Renal pelvis (tissue), 3 donors: ENCODE measurements around the gene MIXL1. TPM values are rescaled to one million over a fixed set of nuclear protein-coding genes. Genes with fewer than 3 reads are reported as not detected.

Experiments
- polyA plus RNA-seq, 3 donors: library from polyadenylated mRNA; unstranded; fragments of 120-200 nt; gene quantifications; one replicate each; pipeline ENCODE4 v1.2.1, GENCODE V29; 2013; ENCODE audit not compliant: insufficient read length in 3 of 3

The MIXL1 gene
- polyA plus RNA-seq, 3 donors, result 0.16 to 0.45 (median 0.16) TPM

Other genes with a start within 250 kb of the MIXL1 start
- gene SDE2, start 224.3 kb upstream of the MIXL1 start, polyA plus RNA-seq, result 10 to 100 TPM; 18.9 to 22.5 (median 20.9) TPM
- gene H3-3A, start 160.9 kb upstream of the MIXL1 start, polyA plus RNA-seq, result 1,000 to 10,000 TPM; 1,024 to 1,273 (median 1,184) TPM
- gene ACBD3, start 36.9 kb upstream of the MIXL1 start, polyA plus RNA-seq, result 10 to 100 TPM; 42.9 to 57.0 (median 55.0) TPM
- 10 to 100 TPM in 2 of 3 donors, 1 to 10 TPM in 1; 9.9 to 10.5 (median 10.3) TPM for gene LIN9, start 85.5 kb downstream of the MIXL1 start, polyA plus RNA-seq
- gene PARP1, start 184.4 kb downstream of the MIXL1 start, polyA plus RNA-seq, result 100 to 1,000 TPM; 119 to 139 (median 127) TPM